Dedifferentiated amniotic fluid mesenchymal stem cell (primary cell): ENCODE results near the gene HTR4.
"Not testable (repeated sequence)": the region's sequence is repeated elsewhere in the genome, so short reads cannot be mapped to it uniquely, and the experiment has no call there.

Source experiments
- DNase-seq: peaks from one replicate; pipeline ENCODE4 v3.0.0-alpha.2; 2016; ENCODE audit errors: extremely low spot score

HTR4 gene

DNA sequence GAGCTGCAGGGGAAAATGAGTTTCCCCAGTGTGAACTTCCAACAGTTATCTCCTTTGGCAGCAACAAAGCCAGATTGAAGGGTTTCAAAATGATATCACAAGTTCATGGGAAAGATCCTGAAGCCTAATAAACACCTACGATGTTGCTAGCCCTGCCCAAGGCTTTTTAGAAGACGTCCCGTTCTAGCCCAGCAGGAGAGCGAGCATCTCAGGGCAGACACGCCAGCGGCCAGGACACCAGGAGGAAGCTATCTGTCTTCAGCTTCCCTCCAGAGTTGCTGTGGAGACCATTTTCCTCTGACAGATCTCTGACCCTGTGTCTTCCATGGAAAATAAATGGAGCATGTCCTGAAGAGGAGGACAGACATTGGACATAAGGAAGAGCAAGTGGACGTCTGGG is 172.1 kb downstream of the HTR4 start:
- DNase-seq, result no peak

GRCh38 chr5:148477429-148477828 is 176.9 kb downstream of the HTR4 start:
- DNase-seq, result no peak

DNA sequence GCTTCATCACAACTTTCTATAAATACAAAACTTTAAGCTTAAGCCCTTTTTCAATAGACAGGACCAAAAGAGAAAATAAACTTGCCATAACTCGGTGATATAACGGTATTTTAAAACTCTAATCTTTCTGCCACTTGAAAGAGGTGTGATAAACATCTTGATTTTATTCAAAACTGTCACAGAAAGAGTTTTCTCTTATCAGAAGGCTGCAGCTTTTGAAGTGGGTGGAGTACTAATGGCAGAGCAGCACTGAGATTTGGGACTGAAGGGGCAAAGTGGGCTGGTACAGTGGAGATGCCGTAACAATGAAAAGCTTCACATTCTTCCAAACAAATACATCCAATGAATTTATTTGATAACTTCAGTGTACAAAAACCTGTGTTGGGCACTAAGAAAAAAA is 178.0 kb downstream of the HTR4 start:
- DNase-seq, result no peak

DNA sequence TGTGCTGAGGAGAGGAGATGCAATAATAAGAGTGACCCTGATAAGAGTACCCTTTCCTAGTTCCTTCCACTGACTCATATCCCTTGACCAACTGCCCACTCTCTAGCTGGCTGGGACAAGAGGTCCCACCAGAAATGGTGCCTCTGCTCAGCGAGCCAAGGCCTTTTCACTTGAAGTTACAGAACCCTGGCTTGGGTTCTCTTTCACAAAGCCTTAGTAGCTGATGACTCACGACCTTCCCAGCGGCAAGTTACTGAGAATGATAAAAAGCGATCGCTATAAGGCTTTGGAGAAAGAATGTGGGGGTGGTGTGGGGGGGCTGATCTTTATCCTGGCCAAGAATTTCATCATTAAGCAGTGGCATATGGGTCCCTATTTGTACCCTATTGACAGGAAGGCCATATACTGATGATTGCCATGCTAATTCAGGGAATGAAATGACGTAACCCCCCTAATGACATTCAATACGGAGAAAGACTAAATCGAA is 180.3 kb downstream of the HTR4 start:
- DNase-seq, result no peak

DNA sequence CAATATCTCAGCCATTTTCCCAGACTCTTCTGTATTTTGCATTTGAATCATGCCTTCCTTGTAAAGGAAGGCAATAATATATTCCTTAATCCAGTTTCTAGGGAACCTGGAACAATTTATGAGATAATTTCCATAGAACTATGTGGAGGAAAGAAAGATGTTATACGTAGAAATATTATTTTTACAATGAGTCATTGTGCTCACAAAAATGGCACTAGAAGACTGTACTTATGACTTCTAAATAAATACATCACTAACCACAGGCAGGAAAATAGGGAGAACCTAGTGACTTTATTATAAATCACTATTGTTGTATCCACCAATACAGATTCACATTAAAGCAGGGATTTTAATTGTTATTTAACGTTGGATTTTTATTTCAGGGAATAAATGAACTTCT is 182.9 kb downstream of the HTR4 start:
- DNase-seq, result no peak

DNA sequence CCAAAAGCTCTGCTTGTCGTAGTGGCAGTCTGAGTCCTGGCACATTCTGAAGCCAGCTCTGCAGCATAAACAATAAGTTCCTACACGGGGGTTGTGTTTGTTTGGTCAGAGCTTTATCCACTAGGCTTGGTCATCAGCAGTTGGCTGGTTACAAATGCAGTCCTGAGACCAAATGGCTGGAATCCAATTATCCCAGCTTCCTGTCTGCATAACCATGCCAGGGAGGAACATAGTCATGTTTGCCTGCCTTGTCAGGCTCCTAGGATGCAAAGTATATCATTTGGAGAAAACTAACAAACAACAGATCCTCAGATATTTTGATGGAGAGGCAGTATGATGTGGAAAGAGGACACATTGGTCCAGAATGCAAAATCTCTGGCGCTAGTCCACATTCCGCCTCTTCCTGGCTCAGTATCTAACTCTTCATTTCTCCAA is 184.8 kb downstream of the HTR4 start:
- peak; percentile 26 for DNase-seq

DNA sequence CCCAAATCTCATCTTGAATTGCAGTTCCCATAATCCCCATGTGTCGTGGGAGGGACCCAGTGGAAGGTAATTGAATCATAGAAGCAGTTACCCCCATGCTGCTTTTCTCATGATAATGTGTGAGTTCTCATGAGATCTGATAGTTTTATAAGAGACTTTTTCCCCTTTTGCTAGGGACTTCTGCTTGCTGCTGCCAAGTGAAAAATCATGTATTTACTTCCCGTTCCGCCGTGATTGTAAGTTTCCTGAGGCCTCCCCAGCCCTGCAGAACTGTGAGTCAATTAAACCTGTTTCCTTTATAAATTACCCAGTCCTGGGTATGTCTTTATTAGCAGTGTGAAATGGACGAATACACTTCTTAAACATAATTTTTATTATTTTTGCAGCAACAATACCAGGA is 185.6 kb downstream of the HTR4 start:
- DNase-seq, result not testable (repeated sequence)

DNA sequence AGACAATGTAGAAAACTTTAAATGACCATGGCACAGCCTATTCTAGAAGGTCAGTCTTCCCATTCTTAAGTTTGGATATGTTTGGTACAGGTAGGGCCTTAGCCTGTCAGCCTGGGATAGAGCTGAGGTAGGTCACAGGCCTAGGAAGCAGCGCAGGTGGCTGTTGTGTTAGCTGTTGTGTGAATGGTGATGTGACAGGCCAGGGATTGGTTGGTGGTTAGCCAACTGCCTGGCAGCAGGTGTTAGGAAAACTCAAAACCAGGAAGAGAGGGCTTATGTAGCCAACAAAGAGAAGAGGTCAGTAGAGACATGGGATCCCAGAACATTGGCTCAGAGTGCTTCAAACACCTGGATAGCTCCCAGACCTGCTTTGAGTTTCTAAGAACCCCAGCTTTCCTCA is 186.4 kb downstream of the HTR4 start:
- no peak for DNase-seq

GRCh38 chr5:148466236-148466580 is 188.1 kb downstream of the HTR4 start:
- no peak for DNase-seq

- DNase-seq, result no peak
Observed at GRCh38 chr5:148465381-148466235, 188.7 kb downstream of the HTR4 start.

- no peak for DNase-seq
Observed at GRCh38 chr5:148459669-148460068, 194.7 kb downstream of the HTR4 start.

- DNase-seq, result no peak
Observed at GRCh38 chr5:148458036-148458888, 196.1 kb downstream of the HTR4 start.

- DNase-seq, result no peak
Observed at GRCh38 chr5:148457183-148457620, 197.1 kb downstream of the HTR4 start.

GRCh38 chr5:148455185-148455584 is 199.1 kb downstream of the HTR4 start:
- no peak for DNase-seq

DNA sequence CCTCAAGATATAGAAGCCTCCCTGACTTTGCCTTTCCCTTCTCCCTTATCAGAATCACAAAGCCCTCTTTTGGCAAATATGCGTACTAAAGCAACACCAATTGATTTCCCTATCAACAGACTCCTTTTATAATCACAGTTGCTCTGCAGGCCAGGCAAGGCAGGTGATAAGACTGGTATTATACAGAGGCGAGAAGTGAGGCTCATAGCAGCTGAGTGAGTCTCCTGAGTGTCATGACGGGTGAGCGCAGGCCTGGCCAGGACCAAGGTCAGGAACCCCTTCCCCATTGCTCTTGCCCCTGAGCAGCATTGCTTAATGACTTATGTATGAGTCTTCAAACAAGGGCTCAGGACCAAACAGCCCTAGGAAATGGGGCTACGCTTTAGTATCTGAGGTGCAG is 199.8 kb downstream of the HTR4 start:
- no peak for DNase-seq

- no peak for DNase-seq
Observed at GRCh38 chr5:148452499-148453193, 201.7 kb downstream of the HTR4 start.

DNA sequence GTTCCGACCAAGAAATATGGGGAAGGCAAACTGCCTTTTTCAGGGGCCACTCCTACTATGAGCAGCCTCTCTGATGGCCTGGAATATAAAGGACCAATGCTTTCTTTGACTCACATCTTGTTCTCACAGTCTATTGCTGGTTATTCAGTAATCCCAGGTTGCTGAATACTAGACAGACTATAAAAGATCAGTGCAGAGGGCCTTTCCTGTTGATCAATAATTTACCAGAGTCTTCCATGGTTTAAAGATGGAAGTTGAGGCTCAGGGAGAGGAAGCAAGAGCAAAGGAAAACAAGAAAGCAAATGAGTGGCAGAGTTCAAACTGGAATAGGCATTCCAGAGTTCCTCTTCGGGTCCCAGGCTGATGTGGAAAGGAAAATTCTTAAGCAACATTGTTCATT is 207.7 kb downstream of the HTR4 start:
- DNase-seq, result no peak

GRCh38 chr5:148445578-148445977 is 208.7 kb downstream of the HTR4 start:
- no peak for DNase-seq

DNA sequence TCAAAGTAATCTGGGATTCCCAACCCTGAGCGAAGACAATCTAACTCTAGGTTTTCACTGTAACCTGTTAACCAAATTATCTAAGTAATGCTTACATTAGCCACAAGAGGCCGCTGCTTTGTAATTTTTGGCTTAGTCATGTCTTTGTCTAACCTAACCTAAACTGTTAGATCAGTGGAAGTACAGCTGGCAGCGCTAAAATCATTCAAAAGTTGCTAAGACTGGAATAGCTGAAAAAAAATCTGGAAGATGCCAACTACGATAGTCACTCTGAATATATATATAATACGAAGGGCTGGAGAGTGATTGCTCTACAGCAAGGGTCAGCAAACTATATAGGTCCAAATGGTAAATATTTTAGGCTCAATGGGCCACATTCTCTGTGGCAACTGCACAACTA is 210.3 kb downstream of the HTR4 start:
- DNase-seq, result peak; percentile 73

GRCh38 chr5:148443241-148443640 is 211.1 kb downstream of the HTR4 start:
- no peak for DNase-seq

- no peak for DNase-seq
Observed at GRCh38 chr5:148438933-148439332, 215.4 kb downstream of the HTR4 start.

DNA sequence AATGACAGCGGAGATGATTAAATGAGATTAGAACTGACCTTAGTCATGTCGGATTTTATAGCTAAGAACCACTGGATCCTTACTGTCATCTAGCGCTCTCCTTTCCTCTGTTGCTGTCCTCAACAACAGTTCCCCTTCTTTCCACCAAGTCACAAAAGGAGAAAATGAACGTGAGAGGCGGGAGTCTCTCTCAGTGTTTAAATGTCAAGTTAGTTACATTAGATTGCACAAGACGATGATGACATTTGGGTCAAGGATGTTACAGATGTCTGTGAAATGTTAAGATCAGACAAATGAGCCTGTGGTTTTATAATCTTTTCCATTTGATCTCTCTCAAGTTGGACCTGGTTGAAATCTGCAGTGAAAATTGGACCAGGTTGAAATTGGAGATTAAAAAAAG is 217.1 kb downstream of the HTR4 start:
- DNase-seq, result no peak
